Muscle of arm (tissue), 12 donors: ENCODE data around the gene GRK2. TPM values are rescaled to one million over a fixed set of nuclear protein-coding genes. Genes with fewer than 3 reads are reported as not detected.

Experiments
- DNase-seq: peaks from one replicate; pipeline ENCODE4 v3.0.0-alpha.2; 2013
- polyA plus RNA-seq, 12 donors: library from polyadenylated mRNA; unstranded; fragments of 120-200 nt; gene quantifications; one replicate each; pipeline ENCODE4 v1.2.1, GENCODE V29; 2013; ENCODE audit not compliant: insufficient read length in 12 of 12

The GRK2 gene
- polyA plus RNA-seq, 12 donors: 40.2 to 56.4 (median 48.0) TPM; not detected in 1

DNA sequence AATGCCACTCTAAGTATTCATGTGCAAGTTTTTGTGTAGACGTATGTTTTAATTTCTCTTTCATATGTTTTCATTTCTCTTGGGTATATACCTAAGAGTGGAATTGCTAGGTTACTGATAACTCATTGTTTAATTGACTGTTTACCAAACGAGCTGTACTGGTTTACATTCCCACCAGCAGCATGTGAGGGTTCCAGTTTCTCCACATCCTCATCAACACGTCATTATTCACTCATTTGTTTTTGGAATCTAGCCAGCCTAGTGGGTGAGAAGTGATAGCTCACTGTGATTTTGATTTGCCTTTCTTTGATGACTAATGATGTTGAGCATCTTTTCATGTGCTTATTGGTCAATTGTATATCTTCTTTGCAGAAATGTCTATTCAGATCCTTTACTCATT is 26.8 kb downstream of the GRK2 start:
- no peak for DNase-seq

DNA sequence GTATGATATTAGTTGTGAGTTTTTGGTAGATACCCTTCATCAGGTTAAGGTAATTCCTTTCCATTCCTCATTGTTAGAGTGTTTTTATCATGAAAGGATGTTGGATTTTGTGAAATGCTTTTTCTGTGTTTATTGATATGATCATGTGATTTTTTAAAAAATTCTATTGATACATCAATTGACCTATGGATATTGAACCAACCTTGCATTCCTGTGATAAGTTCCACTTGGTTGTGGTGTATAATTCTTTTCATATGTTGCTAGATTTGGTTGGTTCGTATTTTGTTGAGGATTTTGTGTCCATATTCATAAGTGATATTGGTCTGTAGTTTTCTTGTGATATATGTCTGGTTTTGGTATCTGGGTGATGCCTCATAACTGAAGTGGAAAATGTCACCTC is 29.6 kb downstream of the GRK2 start:
- DNase-seq: no peak

DNA sequence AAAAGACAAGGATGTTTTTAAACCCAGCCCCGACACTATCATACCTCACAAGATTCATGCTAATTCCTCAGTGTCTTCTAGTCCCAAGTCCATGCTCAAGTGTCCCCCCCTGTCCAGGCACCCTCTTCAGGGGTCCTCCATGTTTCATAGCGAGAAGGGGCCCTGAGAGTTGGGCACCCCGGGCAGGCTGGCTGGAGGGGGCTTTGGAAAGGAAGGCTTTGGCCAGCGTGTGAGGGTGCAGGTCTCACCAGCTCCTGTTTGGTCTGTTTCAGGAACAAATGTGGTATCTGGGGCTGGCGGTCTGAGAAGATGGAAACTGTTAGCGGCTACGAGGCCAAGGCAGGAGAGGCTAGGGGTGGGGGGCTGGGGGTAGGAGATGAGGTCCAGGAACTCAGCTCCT is 32.5 kb downstream of the GRK2 start:
- no peak for DNase-seq

DNA sequence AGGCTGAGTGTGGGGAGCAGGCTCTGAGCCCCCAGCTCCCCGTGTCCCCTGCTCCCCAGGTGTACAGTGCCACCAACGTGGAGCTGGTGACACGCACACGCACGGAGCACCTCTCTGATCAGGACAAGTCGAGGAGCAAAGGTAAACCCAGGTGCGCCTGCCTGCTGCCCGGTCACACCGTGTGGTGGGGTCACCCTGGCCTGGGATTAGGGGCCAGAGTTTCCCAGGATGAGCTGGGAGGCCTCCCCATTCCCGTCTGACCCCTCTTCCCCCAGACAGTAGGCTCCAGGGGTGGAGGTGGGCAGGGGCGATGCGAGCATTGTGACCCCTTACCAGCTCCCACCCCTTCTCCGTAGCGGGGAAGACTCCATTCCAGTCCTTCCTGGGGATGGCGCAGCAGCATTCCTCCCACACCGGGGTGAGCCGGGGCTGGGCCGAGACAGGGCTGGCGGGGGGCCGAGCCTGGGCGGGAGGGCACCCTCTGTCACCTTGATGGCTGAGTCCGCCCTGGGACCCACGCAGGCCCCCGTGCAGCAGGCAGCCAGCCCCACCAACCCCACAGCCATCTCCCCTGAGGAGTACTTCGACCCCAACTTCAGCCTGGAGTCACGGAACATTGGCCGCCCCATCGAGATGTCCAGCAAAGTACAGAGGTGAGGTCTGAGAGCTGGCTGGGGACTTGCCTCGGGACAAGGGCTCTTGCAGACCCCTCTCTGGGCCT is 33.4 kb downstream of the GRK2 start:
- no peak for DNase-seq

DNA sequence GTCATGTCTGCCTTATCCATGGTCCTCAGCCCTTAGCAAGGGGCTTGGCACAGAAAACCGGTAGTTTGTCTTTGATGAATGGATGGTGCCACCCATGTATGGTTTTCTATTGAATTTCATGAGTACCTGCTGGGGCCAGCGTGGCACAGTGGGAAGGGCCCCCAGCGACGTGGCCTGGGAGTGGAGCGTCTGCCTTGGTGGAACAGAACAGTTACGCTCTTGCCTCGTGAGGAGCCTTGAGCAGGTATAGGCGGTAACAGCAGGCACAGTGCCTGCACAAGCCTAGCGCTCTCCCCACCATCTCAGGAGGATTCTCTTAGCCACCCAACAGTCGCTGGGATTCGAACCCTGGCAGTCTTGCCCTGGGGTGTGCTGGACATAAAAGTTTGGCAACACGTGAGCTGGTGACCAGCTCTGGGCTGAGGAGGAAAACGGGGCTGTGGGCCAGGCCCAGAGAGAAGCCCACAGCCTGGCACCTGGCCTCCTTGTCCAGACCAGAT is 34.0 kb downstream of the GRK2 start:
- no peak for DNase-seq

DNA sequence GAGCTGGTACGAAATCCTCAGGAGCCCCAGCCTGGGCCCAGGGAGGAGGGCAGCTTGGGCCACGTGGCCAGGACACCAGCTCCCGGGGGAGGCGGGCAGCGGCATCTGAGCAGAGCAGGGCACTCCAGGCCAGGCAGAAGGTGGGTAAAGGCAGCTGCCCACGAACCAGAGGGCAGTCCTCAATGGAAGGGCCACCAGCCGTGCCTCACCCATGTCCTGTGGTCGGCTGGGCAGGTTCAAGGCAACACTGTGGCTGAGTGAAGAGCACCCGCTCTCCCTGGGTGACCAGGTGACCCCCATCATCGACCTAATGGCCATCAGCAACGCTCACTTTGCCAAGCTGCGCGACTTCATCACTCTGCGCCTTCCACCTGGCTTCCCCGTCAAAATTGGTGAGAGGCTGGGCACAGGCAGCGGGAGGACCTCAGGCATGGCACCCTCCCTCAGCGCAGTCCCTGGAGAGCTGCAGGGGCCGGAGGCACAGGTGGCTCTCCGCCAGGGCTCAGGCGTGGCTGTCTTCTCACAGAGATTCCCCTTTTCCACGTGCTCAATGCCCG is 34.6 kb downstream of the GRK2 start:
- DNase-seq: no peak

DNA sequence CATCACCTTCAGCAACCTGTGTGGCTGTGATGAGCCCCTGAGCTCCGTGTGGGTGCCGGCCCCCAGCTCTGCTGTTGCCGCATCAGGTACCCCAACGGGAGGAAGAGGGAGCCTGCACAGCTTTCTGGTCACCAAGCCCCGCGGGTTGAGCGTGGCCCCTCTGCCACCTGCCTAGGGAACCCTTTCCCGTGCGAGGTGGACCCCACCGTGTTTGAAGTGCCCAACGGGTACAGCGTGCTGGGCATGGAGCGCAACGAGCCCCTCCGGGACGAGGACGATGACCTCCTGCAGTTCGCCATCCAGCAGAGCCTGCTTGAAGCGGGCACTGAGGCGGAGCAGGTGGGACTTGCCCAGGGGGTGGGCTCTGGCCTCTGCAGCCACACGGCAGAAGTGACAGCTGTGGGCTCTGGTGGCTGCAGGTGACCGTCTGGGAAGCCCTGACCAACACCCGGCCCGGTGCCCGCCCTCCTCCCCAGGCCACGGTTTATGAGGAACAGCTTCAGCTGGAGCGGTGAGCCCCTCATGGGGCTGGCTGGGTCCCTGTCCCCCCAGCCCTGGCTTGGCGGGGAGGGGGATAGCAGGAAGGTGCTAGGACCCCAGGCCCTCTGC is 35.1 kb downstream of the GRK2 start:
- no peak for DNase-seq

DNA sequence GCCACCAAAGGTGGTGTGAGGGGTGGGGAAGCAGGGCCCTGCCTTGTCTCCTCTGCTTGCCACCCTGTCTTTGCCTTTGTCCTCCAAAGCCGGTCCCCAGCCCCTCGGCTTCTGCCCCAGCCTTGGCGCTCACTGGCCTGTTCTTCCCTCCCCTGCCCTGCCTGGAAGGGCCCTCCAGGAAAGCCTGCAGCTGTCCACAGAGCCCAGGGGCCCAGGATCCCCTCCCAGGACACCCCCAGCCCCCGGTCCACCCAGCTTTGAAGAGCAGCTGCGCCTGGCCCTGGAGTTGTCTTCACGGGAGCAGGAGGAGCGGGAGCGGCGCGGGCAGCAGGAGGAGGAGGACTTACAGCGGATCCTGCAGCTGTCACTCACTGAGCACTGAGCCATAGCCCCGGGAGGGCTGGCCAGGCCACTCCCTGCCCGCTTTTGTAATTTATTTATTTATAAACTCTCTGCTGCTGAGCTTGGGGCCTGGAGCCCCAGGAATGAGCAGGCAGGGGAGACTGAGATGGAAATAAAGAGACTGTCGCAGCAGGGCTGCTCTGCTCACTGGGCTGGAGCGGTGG is 35.8 kb downstream of the GRK2 start:
- no peak for DNase-seq

DNA sequence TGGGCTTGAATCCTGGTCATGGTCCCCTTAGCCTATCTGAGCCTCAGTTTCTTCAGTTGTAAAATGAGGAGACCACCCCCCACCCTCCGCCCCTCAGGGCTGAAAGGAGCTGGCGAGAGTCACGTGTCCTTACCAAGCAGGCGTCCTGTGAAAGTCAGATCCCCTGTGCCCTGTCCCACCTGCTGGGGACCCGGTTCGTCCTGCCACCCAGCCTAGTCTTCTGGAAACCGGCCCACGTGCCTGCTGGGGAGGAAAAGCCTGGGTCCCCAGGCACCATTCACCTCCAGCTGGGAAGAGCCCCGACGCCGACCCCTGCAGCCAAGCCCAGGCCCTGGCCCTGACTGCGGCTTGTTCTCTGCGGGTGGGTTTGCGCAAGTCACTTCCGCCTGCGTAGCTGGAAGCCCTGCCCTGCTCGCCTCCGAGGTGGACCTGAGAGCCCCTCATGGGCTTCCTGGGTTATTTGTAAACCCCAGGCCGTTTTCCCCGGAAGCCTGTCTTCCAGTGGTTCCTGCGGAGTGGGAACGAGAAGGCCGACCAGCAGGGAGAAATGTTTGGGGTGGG is 36.4 kb downstream of the GRK2 start:
- no peak for DNase-seq

DNA sequence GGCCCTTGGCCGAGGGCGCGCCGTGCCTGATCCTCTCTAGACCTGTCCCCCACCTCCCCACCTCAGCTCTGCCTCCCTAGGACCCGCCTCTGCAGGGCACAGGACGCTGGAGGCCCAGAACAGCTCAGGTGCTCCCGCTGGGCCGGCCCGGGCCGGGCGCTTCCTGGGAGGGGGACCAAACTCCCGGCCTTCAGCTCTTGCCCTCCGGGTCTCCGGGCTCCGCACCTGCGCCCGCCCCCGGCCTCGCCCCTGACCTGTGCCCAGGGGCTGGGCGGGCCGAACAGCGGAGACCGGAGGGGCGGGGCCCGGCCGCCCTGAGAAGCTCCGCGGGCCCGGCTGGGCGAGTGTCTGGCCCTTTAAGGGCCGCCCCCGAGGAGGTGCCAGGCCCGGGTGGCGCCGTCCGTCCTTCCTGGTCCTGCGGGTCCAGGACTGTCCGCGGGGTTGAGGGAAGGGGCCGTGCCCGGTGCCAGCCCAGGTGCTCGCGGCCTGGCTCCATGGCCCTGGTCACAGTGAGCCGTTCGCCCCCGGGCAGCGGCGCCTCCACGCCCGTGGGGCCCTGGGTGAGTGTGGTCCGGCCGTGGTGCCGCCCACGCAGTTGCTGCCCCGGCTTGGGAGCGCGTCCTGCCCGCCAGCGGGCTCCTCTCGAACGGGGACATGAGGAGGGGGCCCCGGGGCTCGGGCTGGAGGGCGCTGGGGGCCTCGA is 37.0 kb downstream of the GRK2 start, which contains the start of gene SSH3:
TSS of gene SSH3 (plus strand) at position 399 of the 703 bp plus-strand sequence. CDS start at position 495, 96 bp downstream.
- no peak for DNase-seq

DNA sequence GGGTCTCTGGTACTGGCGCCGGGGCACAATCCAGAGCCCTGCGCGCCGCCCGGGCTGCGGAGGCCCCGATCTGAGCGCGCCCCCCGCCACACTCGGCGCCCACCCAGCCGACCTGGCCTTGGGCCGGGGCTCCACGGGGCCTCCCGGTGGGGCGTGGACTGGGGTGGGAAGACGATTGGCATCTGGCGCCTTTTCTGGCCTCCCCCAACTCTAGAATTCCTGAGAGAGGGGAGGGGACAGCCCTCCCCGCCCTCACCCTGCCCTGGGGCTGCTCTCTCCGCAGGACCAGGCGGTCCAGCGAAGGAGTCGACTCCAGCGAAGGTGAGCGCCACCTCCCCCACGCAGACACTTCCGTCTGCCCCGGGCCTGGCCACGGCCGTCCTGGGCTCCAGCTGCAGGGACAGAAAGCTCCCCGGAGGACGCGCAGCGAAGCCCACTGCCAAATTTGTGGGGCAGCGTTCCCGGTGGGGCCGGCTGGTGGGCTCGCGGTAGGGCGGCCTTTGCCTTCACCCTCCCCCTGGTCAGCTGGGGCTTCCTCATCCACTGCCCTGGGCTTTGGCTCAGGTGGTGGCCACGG is 37.6 kb downstream of the GRK2 start:
- DNase-seq: no peak

DNA sequence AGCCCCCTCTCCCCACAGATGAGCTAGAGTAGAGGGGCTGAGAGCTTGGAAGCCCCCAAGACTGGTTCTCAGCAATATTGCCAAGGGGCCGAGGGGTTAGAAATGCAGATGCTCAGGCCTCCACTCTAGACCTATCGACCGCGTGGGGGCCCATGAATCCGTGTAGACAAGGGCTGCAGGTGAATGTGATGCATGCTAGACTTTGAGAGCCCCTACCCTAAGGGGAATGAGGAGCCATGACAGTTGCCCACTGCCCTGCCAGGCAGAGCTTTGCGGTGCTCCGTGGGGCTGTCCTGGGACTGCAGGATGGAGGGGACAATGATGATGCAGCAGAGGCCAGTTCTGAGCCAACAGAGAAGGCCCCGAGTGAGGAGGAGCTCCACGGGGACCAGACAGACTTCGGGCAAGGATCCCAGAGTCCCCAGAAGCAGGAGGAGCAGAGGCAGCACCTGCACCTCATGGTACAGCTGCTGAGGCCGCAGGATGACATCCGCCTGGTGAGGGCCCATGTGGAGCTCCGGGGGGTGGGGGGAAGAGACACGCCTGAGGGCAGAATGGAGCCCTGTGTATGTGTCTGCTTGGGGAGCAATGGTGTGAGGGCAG is 38.3 kb downstream of the GRK2 start:
- DNase-seq: no peak

DNA sequence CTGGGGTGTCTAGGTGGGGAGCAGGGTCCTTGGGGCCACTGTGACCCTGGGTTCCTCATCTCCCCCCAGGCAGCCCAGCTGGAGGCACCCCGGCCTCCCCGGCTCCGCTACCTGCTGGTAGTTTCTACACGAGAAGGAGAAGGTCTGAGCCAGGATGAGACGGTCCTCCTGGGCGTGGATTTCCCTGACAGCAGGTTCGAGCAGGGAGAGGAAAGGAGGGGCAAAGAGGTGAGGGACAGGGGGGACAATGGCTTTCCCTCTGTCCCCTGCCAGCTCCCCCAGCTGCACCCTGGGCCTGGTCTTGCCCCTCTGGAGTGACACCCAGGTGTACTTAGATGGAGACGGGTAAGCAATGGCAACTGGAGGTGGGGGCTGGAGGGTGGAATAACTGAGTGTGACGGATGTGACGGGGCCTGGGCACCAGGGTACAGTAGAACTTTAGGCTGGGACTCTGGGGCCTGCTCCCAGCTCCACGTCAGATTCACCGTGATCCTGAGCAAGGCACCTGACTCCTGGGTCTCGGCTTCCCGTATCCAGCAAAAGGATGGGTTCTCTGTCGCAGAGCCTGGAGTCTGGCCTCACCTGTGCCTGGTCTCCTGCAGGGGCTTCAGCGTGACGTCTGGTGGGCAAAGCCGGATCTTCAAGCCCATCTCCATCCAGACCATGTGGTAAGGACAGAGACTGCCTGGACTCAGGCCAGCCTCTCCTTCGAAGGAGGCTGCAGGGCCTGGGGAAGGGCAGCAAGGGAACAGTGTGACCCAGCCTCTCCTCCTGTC is 40.7 kb downstream of the GRK2 start:
- no peak for DNase-seq

DNA sequence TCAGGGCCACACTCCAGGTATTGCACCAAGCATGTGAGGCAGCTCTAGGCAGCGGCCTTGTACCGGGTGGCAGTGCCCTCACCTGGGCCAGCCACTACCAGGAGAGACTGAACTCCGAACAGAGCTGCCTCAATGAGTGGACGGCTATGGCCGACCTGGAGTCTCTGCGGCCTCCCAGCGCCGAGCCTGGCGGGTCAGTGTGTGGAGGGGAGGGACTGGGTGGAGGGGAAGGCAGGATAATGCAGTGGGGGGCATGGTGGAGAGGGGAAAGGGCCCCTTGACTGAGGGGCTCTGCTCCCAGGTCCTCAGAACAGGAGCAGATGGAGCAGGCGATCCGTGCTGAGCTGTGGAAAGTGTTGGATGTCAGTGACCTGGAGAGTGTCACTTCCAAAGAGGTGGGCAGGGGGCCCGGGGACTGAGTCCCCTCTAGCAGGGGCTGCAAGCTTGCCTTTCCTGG is 41.3 kb downstream of the GRK2 start:
- no peak for DNase-seq

DNA sequence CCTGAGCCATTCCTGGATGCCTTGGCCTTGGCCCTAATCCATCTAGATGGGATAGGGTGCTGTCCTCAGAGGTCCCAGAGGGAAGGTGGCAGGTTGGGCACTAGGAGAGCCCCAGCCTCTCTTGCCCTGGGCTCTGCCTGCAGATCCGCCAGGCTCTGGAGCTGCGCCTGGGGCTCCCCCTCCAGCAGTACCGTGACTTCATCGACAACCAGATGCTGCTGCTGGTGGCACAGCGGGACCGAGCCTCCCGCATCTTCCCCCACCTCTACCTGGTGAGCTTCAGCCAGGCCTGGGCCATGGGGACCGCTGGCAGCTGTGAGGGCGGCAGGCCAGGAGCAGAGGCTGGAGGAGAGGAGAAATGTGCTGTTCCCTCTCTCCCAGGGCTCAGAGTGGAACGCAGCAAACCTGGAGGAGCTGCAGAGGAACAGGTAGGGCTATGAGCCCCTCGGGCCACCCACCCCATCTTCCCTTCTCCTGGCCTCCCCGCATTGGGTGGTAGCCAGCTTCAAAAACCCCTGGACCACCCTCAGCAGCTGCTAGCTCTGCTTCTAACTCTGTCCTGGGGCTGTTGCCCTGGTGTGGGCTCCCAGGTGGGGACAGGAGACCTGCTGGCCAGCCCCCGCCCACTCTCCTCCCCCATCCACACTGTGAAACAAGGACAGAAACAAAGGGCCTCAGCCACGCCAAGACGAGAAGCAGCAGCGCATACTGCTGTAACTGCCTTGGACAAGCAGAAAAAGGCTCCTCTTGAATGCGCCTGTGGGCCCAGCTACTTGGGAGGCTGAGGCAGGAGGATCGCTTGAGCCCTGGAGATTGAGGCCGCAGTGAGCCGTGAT is 42.0 kb downstream of the GRK2 start:
- no peak for DNase-seq

DNA sequence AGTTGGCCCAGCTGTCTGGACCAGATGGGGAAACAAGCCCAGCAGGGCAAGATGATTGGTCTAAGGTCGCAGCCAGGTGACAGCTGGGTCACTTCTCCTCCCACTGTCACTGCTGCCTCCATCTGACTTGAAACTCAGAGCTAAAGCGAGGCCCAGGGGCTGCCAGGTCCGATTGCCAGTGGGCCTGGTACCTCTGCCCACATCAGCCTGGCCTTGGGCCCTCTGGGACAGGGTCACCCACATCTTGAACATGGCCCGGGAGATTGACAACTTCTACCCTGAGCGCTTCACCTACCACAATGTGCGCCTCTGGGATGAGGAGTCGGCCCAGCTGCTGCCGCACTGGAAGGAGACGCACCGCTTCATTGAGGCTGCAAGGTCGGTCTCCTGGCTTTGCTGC is 42.9 kb downstream of the GRK2 start:
- DNase-seq: no peak

DNA sequence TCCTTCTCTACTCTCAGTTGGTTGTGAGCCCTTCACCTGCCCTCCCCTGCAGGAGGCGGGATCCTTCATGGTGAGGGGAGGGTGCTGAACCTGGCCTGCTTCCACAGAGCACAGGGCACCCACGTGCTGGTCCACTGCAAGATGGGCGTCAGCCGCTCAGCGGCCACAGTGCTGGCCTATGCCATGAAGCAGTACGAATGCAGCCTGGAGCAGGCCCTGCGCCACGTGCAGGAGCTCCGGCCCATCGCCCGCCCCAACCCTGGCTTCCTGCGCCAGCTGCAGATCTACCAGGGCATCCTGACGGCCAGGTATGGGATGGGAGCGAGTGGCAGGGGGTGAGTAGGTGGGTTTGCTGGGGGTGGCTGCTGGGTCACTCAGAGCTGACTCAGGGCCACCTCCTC is 43.4 kb downstream of the GRK2 start:
- no peak for DNase-seq

DNA sequence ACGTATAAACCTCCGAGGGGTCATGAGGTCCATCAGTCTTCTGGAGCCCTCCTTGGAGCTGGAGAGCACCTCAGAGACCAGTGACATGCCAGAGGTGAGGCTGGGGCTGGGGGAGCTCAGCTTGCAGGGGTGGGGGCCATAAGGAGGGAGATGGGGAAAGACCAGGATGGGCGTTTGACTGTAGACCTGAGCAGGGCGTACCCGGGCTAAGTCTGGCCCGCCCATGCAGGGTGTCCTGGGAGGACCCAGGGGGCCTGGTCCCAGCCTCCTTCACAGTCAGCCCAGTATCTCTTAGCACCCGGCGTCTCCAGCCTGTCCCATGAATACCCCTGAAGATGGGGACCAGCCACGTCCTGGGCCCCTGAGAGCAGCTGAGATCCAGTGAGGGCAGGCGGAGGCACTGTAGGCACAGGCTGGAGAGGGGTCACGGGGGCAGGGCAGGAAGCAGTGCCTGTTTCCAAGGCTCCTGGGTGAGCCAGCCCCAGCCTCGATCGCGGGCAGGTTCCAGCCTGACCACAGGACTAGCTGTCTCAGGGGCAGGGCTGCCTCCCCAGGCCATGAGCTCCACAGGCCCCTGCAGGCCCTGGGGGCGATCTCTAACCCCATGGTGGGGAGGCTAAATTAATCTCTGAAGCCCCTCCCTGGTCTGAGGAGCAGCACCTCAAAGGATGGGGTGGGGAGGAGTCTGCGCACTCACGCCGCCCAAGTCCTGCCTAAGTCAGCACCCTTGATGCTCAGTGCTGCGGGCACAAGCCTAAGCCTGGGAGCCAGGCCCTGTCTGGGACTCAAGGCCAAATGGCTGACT is 44.2 kb downstream of the GRK2 start:
- no peak for DNase-seq
